ENCODE measurements around the gene PLA2G10. TPM values are rescaled to one million over a fixed set of nuclear protein-coding genes. Genes with fewer than 3 reads are reported as not detected.
"Not testable (repeated sequence)": the region's sequence is repeated elsewhere in the genome, so short reads cannot be mapped to it uniquely, and the experiment has no call there.

PLA2G10 gene
- total RNA-seq, 4 donors from 2014 or later: not detected

DNA sequence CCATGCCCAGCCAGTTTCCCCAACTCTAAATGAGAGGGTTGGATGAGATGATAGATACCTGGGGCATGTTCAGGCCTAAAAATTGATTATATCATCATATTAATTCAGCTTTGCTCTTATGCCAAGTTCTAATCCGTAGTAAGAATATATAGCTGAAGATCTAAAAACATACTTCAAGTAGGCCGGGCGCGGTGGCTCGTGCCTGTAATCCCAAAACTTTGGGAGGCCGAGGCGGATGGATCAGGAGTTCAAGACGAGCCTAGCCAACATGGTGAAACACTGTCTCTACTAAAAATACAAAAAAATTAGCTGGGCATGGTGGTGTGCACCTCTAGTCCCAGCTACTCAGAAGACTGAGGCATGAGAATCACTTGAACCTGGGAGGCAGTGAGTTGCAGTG is 12.0 kb downstream of the PLA2G10 start:
- H3K4me3 ChIP-seq: no peak overlapping the region
- H3K36me3 ChIP-seq: no peaks in the 10 kb centered on the region
- in situ Hi-C loops (cut with MboI; ENCODE audit: low sequenced_read_pairs in 4 of 4): no loop called here
- no peaks in the 10 kb centered on the region for H3K4me1 ChIP-seq
- ATAC-seq (no peak), DNase-seq (no peak)
- intact Hi-C loops (cut with DNase I; ENCODE audit: low total_unique reads): no loop called here
- no peaks in the 10 kb centered on the region for H3K27me3 ChIP-seq
- no peaks in the 10 kb centered on the region for H3K9me3 ChIP-seq
- TF ChIP-seq POLR2A (IDR thresholded peaks at IDR 0.05) (no peak), CTCF (IDR thresholded peaks at IDR 0.05 in 4 of 5, conservative IDR thresholded peaks at IDR 0.05 in 1 of 5) (no peak)
- H3K27ac ChIP-seq: no peak overlapping the region

- no peaks in the 10 kb centered on the region for H3K27me3 ChIP-seq
- H3K4me3 ChIP-seq: no peak overlapping the region
- H3K4me1 ChIP-seq: no peaks in the 10 kb centered on the region
- H3K36me3 ChIP-seq: no peaks in the 10 kb centered on the region
- DNase-seq (no peak), ATAC-seq (no peak)
- TF ChIP-seq CTCF (IDR thresholded peaks at IDR 0.05 in 4 of 5, conservative IDR thresholded peaks at IDR 0.05 in 1 of 5): no peak
- TF ChIP-seq POLR2A (IDR thresholded peaks at IDR 0.05): no peak
- in situ Hi-C loops (cut with MboI; ENCODE audit: low sequenced_read_pairs in 4 of 4): no loop called here
- H3K9me3 ChIP-seq: no peaks in the 10 kb centered on the region
- H3K27ac ChIP-seq: no peak overlapping the region
- intact Hi-C loops (cut with DNase I; ENCODE audit: low total_unique reads): no loop called here
These were observed 13.0 kb downstream of the PLA2G10 start for GRCh38 chr16:14681115-14681514.

DNA sequence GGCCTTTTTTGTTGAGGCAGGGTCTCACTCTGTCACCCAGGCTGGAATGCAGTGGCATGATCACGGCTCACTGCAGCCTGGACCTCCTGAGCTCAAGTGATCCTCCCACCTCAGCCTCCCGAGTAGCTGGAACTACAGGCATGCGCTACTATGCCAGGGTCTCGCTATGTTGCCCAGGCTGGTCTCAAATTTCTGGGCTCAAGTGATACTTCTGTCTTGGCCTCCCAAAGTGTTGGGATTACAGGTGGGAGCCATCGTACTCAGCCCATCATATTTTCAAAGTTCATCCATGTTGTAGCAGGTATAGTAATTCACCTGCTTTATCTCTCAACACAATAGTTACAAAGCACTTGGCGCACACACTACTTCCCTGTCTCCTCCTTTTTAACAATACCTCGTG is 13.7 kb downstream of the PLA2G10 start:
- in situ Hi-C loops (cut with MboI; ENCODE audit: low sequenced_read_pairs in 4 of 4); H3K27me3 ChIP-seq; H3K4me3 ChIP-seq; H3K4me1 ChIP-seq; ATAC-seq; intact Hi-C loops (cut with DNase I; ENCODE audit: low total_unique reads); H3K27ac ChIP-seq; H3K9me3 ChIP-seq; DNase-seq; H3K36me3 ChIP-seq: not testable (repeated sequence)

- in situ Hi-C loops (cut with MboI; ENCODE audit: low sequenced_read_pairs in 4 of 4) (no loop called here), intact Hi-C loops (cut with DNase I; ENCODE audit: low total_unique reads) (no loop called here)
- no peak overlapping the region for H3K27ac ChIP-seq
- no peak overlapping the region for H3K4me3 ChIP-seq
- no peaks in the 10 kb centered on the region for H3K36me3 ChIP-seq
- no peaks in the 10 kb centered on the region for H3K27me3 ChIP-seq
- DNase-seq (no peak), ATAC-seq (no peak)
- H3K9me3 ChIP-seq: no peaks in the 10 kb centered on the region
- no peak for TF ChIP-seq CTCF (IDR thresholded peaks at IDR 0.05 in 4 of 5, conservative IDR thresholded peaks at IDR 0.05 in 1 of 5)
- no peak for TF ChIP-seq POLR2A (IDR thresholded peaks at IDR 0.05)
- no peaks in the 10 kb centered on the region for H3K4me1 ChIP-seq
These were observed 15.2 kb downstream of the PLA2G10 start for GRCh38 chr16:14678748-14679497.

DNA sequence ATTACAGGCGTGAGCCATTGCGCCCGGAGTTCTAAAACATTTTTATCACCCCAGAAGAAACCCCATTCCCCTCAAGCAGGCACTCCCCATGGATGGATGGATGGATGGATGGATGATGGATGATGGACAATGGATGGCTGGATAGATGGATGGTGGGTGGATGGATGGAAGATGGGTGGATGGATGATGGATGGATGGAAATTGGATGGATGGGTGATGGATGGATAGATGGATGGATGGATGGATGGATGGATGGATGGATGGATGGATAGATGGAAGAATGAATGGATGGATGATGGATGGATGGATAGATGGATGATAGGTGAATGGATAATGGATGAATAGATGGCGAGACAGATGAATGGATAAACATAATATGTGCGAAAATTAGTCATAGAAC is 16.5 kb downstream of the PLA2G10 start:
- in situ Hi-C loops (cut with MboI; ENCODE audit: low sequenced_read_pairs in 4 of 4) (no loop called here), intact Hi-C loops (cut with DNase I; ENCODE audit: low total_unique reads) (no loop called here)
- DNase-seq: no peak
- no peaks in the 10 kb centered on the region for H3K4me1 ChIP-seq
- no peak overlapping the region for H3K4me3 ChIP-seq
- H3K9me3 ChIP-seq: no peaks in the 10 kb centered on the region
- no peaks in the 10 kb centered on the region for H3K27me3 ChIP-seq
- TF ChIP-seq POLR2A (IDR thresholded peaks at IDR 0.05) (no peak), CTCF (IDR thresholded peaks at IDR 0.05 in 4 of 5, conservative IDR thresholded peaks at IDR 0.05 in 1 of 5) (no peak)
- no peak for ATAC-seq
- H3K27ac ChIP-seq: no peak overlapping the region
- H3K36me3 ChIP-seq: no peaks in the 10 kb centered on the region

All from gastrocnemius medialis (tissue), 4 donors.